Mammary epithelial cell (primary cell): ENCODE measurements around the gene TLX2.

Experiments used
- CTCF ChIP-seq, 2 donors: IDR thresholded peaks in 1 of 2; conservative IDR thresholded peaks in 1 of 2; 2 replicates each; pipeline ENCODE4 v1.5.1; 2011 to 2012; ENCODE audit warnings: inconsistent platforms in 2 of 2, low read length in 2 of 2, mild to moderate bottlenecking in 2 of 2, control low read depth in 1 of 2, low read depth in 1 of 2; ENCODE audit not compliant: insufficient read depth in 1 of 2; ENCODE audit errors: extremely low read depth in 1 of 2
- EZH2 ChIP-seq: IDR thresholded peaks from 2 replicates; pipeline ENCODE4 v1.6.1; 2012; ENCODE audit warnings: low read length, inconsistent platforms, borderline replicate concordance

- TF ChIP-seq CTCF (conservative IDR thresholded peaks at IDR 0.05 in 1 of 2, IDR thresholded peaks at IDR 0.05 in 1 of 2; ENCODE audit: extremely low read depth in 1 of 2, insufficient read depth in 1 of 2, low read depth in 1 of 2, low read length in 2 of 2): no peak
- TF ChIP-seq EZH2: no peak
Observed at GRCh38 chr2:74554820-74555531, 40.7 kb downstream of the TLX2 start.
